Fibroblast of villous mesenchyme (primary cell): Measurements from ENCODE around the gene TRPC6. TPM values are rescaled to one million over a fixed set of nuclear protein-coding genes. Genes with fewer than 3 reads are reported as not detected.

Experiments used
- DNase-seq: peaks from one replicate; pipeline ENCODE4 v3.0.0-alpha.2; 2010; ENCODE audit warnings: low read depth
- H3K4me3 ChIP-seq: 2 replicates; pipeline ENCODE4 v1.5.1; 2011; ENCODE audit warnings: low read depth, mild to moderate bottlenecking, low read length
- small RNA-seq: library from RNA; depleted of rRNA; stranded (forward); fragments of <200 nt; gene quantifications from one replicate; pipeline ENCODE3, GENCODE V24; 2012
- total RNA-seq: library from RNA; depleted of rRNA; stranded (reverse); fragments of >200 nt; gene quantifications from 2 replicates; pipeline ENCODE4 v1.2.3, GENCODE V29; 2012
- TF ChIP-seq, protein P1 (sequence below): IDR thresholded peaks from 2 replicates; pipeline ENCODE4 v1.5.1; 2012; ENCODE audit warnings: low read depth, mild to moderate bottlenecking, low read length; ENCODE audit not compliant: insufficient read depth

The TRPC6 gene
- total RNA-seq, 1 donor = 35.8 TPM

DNA sequence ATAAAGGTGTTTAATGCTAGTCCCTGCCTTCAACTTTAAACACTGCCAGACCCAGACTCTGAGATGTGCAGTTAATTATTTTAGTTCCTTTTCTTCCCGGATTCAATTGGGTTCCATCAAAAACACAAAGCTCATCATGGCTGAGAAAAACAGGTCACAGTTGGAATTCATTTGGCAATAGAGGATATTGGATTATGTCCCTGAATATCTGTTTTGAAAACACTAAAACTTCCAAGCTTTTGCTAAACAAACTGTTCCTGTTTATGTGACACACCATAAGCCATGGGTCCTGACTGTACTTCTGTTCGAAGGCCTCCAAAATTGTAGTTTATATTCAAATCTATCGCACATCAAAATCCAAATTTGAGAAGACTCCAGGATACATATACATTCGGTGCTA lies 150.7 kb downstream of the TRPC6 start:
- no peak overlapping the region for H3K4me3 ChIP-seq
- TF ChIP-seq, protein P1, sequence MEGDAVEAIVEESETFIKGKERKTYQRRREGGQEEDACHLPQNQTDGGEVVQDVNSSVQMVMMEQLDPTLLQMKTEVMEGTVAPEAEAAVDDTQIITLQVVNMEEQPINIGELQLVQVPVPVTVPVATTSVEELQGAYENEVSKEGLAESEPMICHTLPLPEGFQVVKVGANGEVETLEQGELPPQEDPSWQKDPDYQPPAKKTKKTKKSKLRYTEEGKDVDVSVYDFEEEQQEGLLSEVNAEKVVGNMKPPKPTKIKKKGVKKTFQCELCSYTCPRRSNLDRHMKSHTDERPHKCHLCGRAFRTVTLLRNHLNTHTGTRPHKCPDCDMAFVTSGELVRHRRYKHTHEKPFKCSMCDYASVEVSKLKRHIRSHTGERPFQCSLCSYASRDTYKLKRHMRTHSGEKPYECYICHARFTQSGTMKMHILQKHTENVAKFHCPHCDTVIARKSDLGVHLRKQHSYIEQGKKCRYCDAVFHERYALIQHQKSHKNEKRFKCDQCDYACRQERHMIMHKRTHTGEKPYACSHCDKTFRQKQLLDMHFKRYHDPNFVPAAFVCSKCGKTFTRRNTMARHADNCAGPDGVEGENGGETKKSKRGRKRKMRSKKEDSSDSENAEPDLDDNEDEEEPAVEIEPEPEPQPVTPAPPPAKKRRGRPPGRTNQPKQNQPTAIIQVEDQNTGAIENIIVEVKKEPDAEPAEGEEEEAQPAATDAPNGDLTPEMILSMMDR = no peak
- no peak for DNase-seq

DNA sequence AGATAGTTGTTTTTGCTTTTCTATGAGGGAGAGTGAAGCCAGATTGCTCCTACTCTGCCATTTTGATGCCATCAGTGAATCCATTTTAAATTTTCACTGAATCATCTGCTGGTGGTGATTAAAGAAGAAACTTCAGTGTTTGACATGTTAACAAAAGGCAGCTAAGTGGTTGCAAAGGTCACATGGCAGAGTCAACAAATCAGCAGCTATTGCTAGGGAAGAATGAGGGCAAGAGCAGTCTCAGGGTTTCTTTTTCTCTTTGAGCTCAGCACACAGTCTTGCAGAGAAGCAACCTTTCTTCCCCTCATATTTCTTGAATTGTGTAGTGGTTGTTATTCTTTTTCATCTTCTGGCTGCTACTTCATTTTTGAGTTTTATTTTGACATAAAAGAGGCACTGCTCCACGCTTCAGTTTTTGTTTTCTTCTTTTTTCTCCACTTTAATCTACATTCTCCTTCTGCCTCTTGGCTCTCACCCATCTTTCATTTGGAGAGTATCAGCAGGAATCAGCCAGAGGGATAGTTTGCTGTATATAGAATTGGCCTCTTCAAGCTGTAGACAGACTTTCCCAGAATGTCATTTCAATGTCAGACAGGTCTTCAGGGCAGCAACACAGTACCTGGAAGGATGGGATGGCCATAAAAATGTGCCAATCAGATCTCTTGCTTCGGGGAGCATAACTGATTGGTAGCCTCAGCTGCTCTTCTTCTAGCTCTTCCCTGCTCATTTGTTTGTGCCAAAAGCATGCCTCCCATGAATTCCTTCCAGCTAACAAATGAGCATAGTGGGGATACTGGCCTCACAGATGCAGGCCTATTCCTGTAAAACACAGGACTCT lies 153.9 kb downstream of the TRPC6 start:
- TF ChIP-seq, protein P1 = no peak
- peak; percentile 16 for DNase-seq
- H3K4me3 ChIP-seq = no peak overlapping the region

DNA sequence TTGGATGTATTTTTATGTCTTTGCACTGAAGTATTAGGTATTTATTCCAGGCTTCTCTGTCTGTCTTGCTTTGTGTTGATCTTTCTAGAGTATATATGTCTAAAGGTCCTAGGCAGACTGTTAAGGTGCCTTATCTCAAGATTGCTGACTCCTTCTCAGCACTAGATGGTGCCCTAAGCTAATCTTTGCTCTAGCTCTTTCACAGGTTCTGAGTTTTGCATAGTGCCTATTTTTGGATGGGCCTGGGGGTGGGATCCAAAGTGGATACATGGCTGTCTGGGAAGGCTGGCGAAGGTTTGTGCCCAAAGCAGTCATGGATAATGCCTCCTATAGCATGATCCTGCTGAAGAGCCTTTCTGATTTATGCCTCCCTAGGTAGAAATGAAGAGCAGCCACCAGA lies 154.9 kb downstream of the TRPC6 start:
- peak; percentile 19 for DNase-seq
- no peak overlapping the region for H3K4me3 ChIP-seq
- TF ChIP-seq, protein P1 = peak; percentile 40

DNA sequence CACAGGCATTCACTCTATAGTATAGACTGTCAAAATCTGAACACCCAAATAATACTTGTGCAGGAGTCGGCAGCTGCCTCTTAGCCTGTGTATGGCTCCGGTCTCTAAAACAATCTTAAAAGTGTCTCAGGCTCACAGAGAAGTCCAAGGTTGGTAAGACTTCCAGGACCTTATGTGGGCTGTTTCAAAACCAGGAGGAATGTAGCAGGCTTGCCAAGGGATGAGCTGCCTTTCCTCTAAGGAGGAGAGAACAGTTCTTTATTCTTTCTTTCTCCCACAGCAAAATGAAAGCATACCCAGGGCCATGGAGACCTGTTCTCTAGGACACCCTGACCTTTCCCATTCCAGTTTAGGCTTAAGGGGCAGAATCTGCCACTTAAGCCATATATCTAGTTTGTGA lies 176.5 kb downstream of the TRPC6 start:
- TF ChIP-seq, protein P1 = no peak
- peak; percentile 69 for DNase-seq
- H3K4me3 ChIP-seq = no peak overlapping the region

Small RNA genes lying within 50 kb of the gene (small RNA-seq; reads per million reads assigned to genes)
- gene MIR3920 = 0.28 reads per million
